HEK293T (cell line): ENCODE results near the gene HCFC1R1.

Source experiments
- CTCF ChIA-PET: fragments of 350-600 bp; formaldehyde crosslinking; extraction: SDS; loops from one replicate; lab custom pipeline; 2021; ENCODE audit warnings: antibody characterized with exemption, inconsistent platforms; lab: Yijun Ruan, JAX
- POLR2A ChIA-PET: fragments of 350-600 bp; formaldehyde crosslinking; extraction: SDS; loops from one replicate; lab custom pipeline; 2020; ENCODE audit warnings: antibody characterized with exemption, inconsistent platforms; lab: Yijun Ruan, JAX
- DNase-seq: peaks from one replicate; pipeline ENCODE4 v3.0.0; 2012; ENCODE audit warnings: mixed read lengths; ENCODE audit errors: extremely low spot score
- ARNT ChIP-seq: fragments of 450-650 bp; IDR thresholded peaks from 2 replicates; pipeline ENCODE4 v1.6.1; 2017; ENCODE audit warnings: mild to moderate bottlenecking
- BHLHE40 ChIP-seq: fragments of 450-650 bp; IDR thresholded peaks from 2 replicates; pipeline ENCODE4 v1.6.1; 2016; ENCODE audit warnings: mild to moderate bottlenecking, moderate library complexity, borderline replicate concordance
- CTBP1 ChIP-seq: fragments of 450-650 bp; IDR thresholded peaks from 2 replicates; pipeline ENCODE4 v1.6.1; 2016; ENCODE audit warnings: borderline replicate concordance
- ELF4 ChIP-seq: fragments of 450-650 bp; IDR thresholded peaks from 2 replicates; pipeline ENCODE4 v1.6.1; 2017; ENCODE audit warnings: antibody characterized with exemption
- FOXA1 ChIP-seq: fragments of 450-650 bp; IDR thresholded peaks from 2 replicates; pipeline ENCODE4 v1.6.1; 2016; ENCODE audit warnings: mild to moderate bottlenecking
- FOXK2 ChIP-seq: fragments of 450-650 bp; IDR thresholded peaks from 2 replicates; pipeline ENCODE4 v1.6.1; 2016; ENCODE audit warnings: mild to moderate bottlenecking
- FOXM1 ChIP-seq: fragments of 450-650 bp; IDR thresholded peaks from 2 replicates; pipeline ENCODE4 v1.6.1; 2017; ENCODE audit warnings: mild to moderate bottlenecking, borderline replicate concordance
- HDGF ChIP-seq: fragments of 450-650 bp; IDR thresholded peaks from 2 replicates; pipeline ENCODE4 v1.6.1; 2017; ENCODE audit warnings: antibody characterized with exemption, borderline replicate concordance
- L3MBTL2 ChIP-seq: fragments of 450-650 bp; conservative IDR thresholded peaks from 2 replicates; pipeline ENCODE4 v1.6.1; 2016; ENCODE audit warnings: mild to moderate bottlenecking
- LEF1 ChIP-seq: fragments of 450-650 bp; IDR thresholded peaks from 2 replicates; pipeline ENCODE4 v1.6.1; 2017; ENCODE audit warnings: mild to moderate bottlenecking, borderline replicate concordance
- NFRKB ChIP-seq: fragments of 450-650 bp; IDR thresholded peaks from 2 replicates; pipeline ENCODE4 v1.6.1; 2016; ENCODE audit warnings: mild to moderate bottlenecking, moderate library complexity
- PKNOX1 ChIP-seq: fragments of 450-650 bp; IDR thresholded peaks from 2 replicates; pipeline ENCODE4 v1.6.1; 2016
- SP1 ChIP-seq: fragments of 450-650 bp; IDR thresholded peaks from 2 replicates; pipeline ENCODE4 v1.6.1; 2017
- SUZ12 ChIP-seq: fragments of 450-650 bp; IDR thresholded peaks from 2 replicates; pipeline ENCODE4 v1.6.1; 2016; ENCODE audit warnings: mild to moderate bottlenecking
- TARDBP ChIP-seq: fragments of 450-650 bp; IDR thresholded peaks from 2 replicates; pipeline ENCODE4 v1.6.1; 2016
- ZNF384 ChIP-seq: fragments of 450-650 bp; IDR thresholded peaks from 2 replicates; pipeline ENCODE4 v1.6.1; 2016

Gene HCFC1R1

GRCh38 chr16:3013998-3014690 is 9.6 kb downstream of the HCFC1R1 start:
- ChIA-PET POLR2A (interaction anchor here (0.7 kb wide), 1 partner anchor 31 kb away, joined by 3 read pairs; no protein-coding TSS in a partner anchor), CTCF (interaction anchor here (0.8 kb wide), 1 partner anchor 17 kb away, joined by 3 read pairs; no protein-coding TSS in a partner anchor)
- no peak for DNase-seq
- no peak for TF ChIP-seq TARDBP
- no peak for TF ChIP-seq HDGF
- TF ChIP-seq FOXK2, result no peak
- TF ChIP-seq SUZ12, result no peak
- TF ChIP-seq L3MBTL2, result no peak
- TF ChIP-seq LEF1, result no peak
- no peak for TF ChIP-seq FOXM1
- TF ChIP-seq BHLHE40, result no peak
- no peak for TF ChIP-seq ELF4
- no peak for TF ChIP-seq ARNT
- TF ChIP-seq FOXA1, result no peak
- TF ChIP-seq PKNOX1, result no peak
- no peak for TF ChIP-seq ZNF384
- TF ChIP-seq NFRKB, result no peak
- no peak for TF ChIP-seq CTBP1

DNA sequence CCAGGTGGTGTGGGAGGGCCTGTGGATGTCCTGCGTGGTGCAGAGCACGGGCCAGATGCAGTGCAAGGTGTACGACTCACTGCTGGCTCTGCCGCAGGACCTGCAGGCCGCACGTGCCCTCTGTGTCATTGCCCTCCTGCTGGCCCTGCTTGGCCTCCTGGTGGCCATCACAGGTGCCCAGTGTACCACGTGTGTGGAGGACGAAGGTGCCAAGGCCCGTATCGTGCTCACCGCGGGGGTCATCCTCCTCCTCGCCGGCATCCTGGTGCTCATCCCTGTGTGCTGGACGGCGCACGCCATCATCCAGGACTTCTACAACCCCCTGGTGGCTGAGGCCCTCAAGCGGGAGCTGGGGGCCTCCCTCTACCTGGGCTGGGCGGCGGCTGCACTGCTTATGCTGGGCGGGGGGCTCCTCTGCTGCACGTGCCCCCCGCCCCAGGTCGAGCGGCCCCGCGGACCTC is 10.2 kb downstream of the HCFC1R1 start:
- DNase-seq, result no peak
- ChIA-PET CTCF (interaction anchor here (0.8 kb wide), 1 partner anchor 18 kb away, joined by 3 read pairs; no protein-coding TSS in a partner anchor), POLR2A (interaction anchor here (0.7 kb wide), 1 partner anchor 31 kb away, joined by 3 read pairs; no protein-coding TSS in a partner anchor)
- no peak for TF ChIP-seq HDGF
- no peak for TF ChIP-seq L3MBTL2
- no peak for TF ChIP-seq SP1
- no peak for TF ChIP-seq NFRKB
- no peak for TF ChIP-seq ELF4
- no peak for TF ChIP-seq PKNOX1
- no peak for TF ChIP-seq ZNF384
- no peak for TF ChIP-seq TARDBP
- TF ChIP-seq BHLHE40, result no peak
- TF ChIP-seq SUZ12, result no peak
- TF ChIP-seq LEF1, result no peak
- TF ChIP-seq CTBP1, result no peak
- no peak for TF ChIP-seq FOXK2
- no peak for TF ChIP-seq ARNT
- TF ChIP-seq FOXA1, result no peak
- no peak for TF ChIP-seq FOXM1

DNA sequence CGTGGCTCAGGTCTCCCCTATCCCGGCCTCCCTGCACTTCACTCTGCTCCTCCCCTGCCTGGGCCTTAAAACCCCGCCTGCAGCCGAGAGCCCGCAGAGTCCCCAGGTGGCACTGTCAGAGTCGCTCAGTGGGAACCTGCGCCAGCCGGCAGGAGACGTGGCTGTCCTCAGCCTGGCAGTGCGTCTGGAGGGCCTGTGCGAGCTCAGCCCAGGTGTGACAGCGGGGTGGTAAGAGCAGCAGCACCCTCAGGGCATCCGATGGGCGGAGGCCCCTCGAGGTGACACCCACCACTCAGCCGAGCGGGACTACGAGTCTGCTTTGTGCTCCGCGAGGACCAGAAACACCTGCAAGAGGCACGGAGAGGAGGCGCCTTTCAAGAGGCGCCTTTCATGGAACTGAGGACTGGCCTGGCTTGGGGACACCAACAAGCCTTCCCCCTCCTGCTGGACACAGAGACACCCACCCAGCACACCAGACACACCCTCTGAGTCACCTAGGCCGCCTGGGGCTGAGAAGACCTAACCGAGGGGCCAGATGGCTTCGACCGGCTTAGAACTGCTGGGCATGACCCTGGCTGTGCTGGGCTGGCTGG is 10.8 kb downstream of the HCFC1R1 start, which contains the start of gene CLDN9:
Gene CLDN9 (plus strand): TSS at position 96 of the 593 bp plus-strand sequence. CDS start 440 bp downstream, at position 536.
- ChIA-PET POLR2A (interaction anchor here (1.2 to 4.3 kb wide), 2 partner anchors 9 to 26 kb away, joined by 3 to 44 read pairs; partner anchors contain the start of genes HCFC1R1, THOC6 and TNFRSF12A), CTCF (interaction anchor here (0.9 kb wide), 1 partner anchor 15 kb away, joined by 3 read pairs; no protein-coding TSS in a partner anchor)
- TF ChIP-seq SP1, result no peak
- no peak for TF ChIP-seq HDGF
- no peak for TF ChIP-seq SUZ12
- TF ChIP-seq CTBP1, result no peak
- no peak for TF ChIP-seq FOXM1
- no peak for TF ChIP-seq NFRKB
- TF ChIP-seq BHLHE40, result no peak
- TF ChIP-seq FOXA1, result no peak
- DNase-seq, result no peak

DNA sequence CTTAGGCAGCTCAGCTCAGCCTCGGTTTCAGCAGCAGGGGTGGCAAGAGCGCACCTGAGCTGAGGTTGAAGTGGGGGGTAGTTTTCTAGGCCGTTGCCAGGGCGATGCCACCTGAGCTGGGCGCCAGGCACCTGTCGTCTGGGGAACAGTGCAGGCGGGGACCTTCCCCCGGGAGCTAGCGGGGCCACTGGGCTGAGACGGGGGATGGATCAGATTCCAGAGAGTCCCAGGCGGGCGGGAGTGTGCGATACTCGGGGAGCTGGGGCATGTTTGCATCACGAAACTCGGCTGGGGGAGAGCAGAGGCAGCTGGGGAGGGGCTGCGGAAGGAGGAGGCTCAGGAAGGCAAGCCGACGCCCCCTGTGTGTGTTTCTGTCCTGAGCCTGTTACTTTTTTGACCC is 11.5 kb downstream of the HCFC1R1 start:
- POLR2A ChIA-PET, result interaction anchor here (1.0 to 4.3 kb wide), 4 partner anchors 10 to 32 kb away, joined by 3 to 44 read pairs (median 4); partner anchors contain the start of genes HCFC1R1, PKMYT1, THOC6 and TNFRSF12A
- DNase-seq, result no peak
- CTCF ChIA-PET, result interaction anchor here (0.9 kb wide), 1 partner anchor 16 kb away, joined by 3 read pairs; no protein-coding TSS in a partner anchor
- no peak for TF ChIP-seq FOXK2
- TF ChIP-seq NFRKB, result no peak
- TF ChIP-seq SP1, result no peak
- no peak for TF ChIP-seq TARDBP
- TF ChIP-seq ELF4, result no peak
- no peak for TF ChIP-seq PKNOX1
- no peak for TF ChIP-seq ZNF384
- TF ChIP-seq FOXA1, result no peak

GRCh38 chr16:3010510-3010909 is 13.2 kb downstream of the HCFC1R1 start:
- TF ChIP-seq TARDBP, result no peak
- TF ChIP-seq HDGF, result no peak
- no peak for TF ChIP-seq BHLHE40
- no peak for TF ChIP-seq CTBP1
- TF ChIP-seq ZNF384, result no peak
- no peak for TF ChIP-seq LEF1
- TF ChIP-seq FOXK2, result no peak
- no peak for TF ChIP-seq ELF4
- TF ChIP-seq SP1, result no peak
- TF ChIP-seq ARNT, result no peak
- no peak for TF ChIP-seq PKNOX1
- TF ChIP-seq L3MBTL2, result no peak
- no peak for TF ChIP-seq NFRKB
- no peak for TF ChIP-seq FOXM1
- TF ChIP-seq FOXA1, result no peak
- TF ChIP-seq SUZ12, result no peak
- CTCF ChIA-PET, result interaction anchor here (0.7 to 1.7 kb wide), 3 partner anchors 8 to 21 kb away, joined by 3 to 6 read pairs (median 3); no protein-coding TSS in a partner anchor
- DNase-seq, result no peak
- POLR2A ChIA-PET, result interaction anchor here (1.3 to 4.3 kb wide), 3 partner anchors 8 to 30 kb away, joined by 3 to 44 read pairs (median 6); partner anchors contain the start of genes CLDN6, HCFC1R1, PKMYT1 and THOC6
